Measurements from ENCODE around the gene EYA3. TPM values are rescaled to one million over a fixed set of nuclear protein-coding genes. Genes with fewer than 3 reads are reported as not detected.

EYA3 gene
- total and polyA plus RNA-seq, 2 of the 4 experiments (the other 2 are of a cell fraction): 9.1 to 17.6 TPM

- Histone ChIP-seq H2AK5ac (ENCODE audit: low read depth, low read length) (no peak overlapping the region), H3K27me3 (ENCODE audit: control insufficient read depth, insufficient read depth, low read length) (peaks cover 29% of the 10 kb centered on the region), H3K4me2 (ENCODE audit: low read depth, low read length) (no peak overlapping the region), H3K9me1 (ENCODE audit: insufficient read depth, low read length) (no peaks in the 10 kb centered on the region), H3K9me3 (ENCODE audit: control insufficient read depth, insufficient read depth, low read length) (no peaks in the 10 kb centered on the region), H2BK15ac (ENCODE audit: low read depth, low read length) (no peak overlapping the region), H3K27ac (ENCODE audit: insufficient read depth, low read length) (no peak overlapping the region), H4K5ac (ENCODE audit: low read depth, low read length) (no peak overlapping the region), H4K20me1 (ENCODE audit: insufficient read depth, low read length) (no peaks in the 10 kb centered on the region), H3K18ac (ENCODE audit: low read depth, low read length) (no peak overlapping the region), H4K8ac (ENCODE audit: low read depth in 2 of 2, low read length in 2 of 2) (no peak overlapping the region), H3K4me1 (ENCODE audit: control insufficient read depth, insufficient read depth, low read length) (peaks cover 4% of the 10 kb centered on the region), H2BK5ac (ENCODE audit: low read depth, low read length, poor library complexity, severe bottlenecking) (no peak overlapping the region), H3K56ac (ENCODE audit: extremely low read depth, insufficient read depth, low read length) (no peak overlapping the region), H3K36me3 (ENCODE audit: control insufficient read depth, insufficient read depth, low read length) (no peaks in the 10 kb centered on the region), H2BK20ac (ENCODE audit: low read depth, low read length) (no peak overlapping the region), H2BK120ac (ENCODE audit: low read depth, low read length) (no peak overlapping the region), H4K91ac (ENCODE audit: insufficient read depth, low read depth, low read length) (no peak overlapping the region), H3K14ac (replicated peaks; ENCODE audit: low read depth, low read length) (no peak overlapping the region), H3K4me3 (ENCODE audit: insufficient read depth, low read depth, low read length) (no peak overlapping the region), H2AK9ac (replicated peaks; ENCODE audit: low read depth, low read length, poor library complexity) (no peak overlapping the region), H3K4ac (ENCODE audit: low read depth, low read length) (no peak overlapping the region), H3K9ac (ENCODE audit: low read depth, low read length) (no peak overlapping the region), H3K79me1 (ENCODE audit: low read depth in 1 of 2, low read length in 2 of 2) (no peaks in the 10 kb centered on the region), H2AFZ (replicated peaks; ENCODE audit: low read length, poor library complexity) (no peak overlapping the region), H3K23ac (ENCODE audit: low read depth, low read length) (no peak overlapping the region)
- intact Hi-C loops (cut with micrococcal nuclease): no loop called here
- BruUV-seq (replicated peaks): no TSS peak
- ChIA-PET POLR2A (ENCODE audit: unreplicated experiment) (no interaction called here), CTCF (no interaction called here)
- no peak for DNase-seq
- WGBS, 2 experiments (ENCODE audit: extremely low coverage in 2 of 2, insufficient read length in 1 of 2): 67% methylated on average over 1 of the region's 4 CpGs; no CpG with 5 or more reads in 1 of the 2 experiments
- in situ Hi-C loops (cut with MboI; ENCODE audit: low sequenced_read_pairs): no loop called here
- no peak for TF ChIP-seq CHD1 (IDR thresholded peaks at IDR 0.05; ENCODE audit: low read depth, low read length)
- TF ChIP-seq RCOR1 (IDR thresholded peaks at IDR 0.05; ENCODE audit: insufficient replicate concordance, low read length): no peak
- no peak for TF ChIP-seq ELK1 (IDR thresholded peaks at IDR 0.05; ENCODE audit: borderline replicate concordance, low read depth, low read length)
- TF ChIP-seq MAFK (IDR thresholded peaks at IDR 0.05; ENCODE audit: low read depth, low read length): no peak
- TF ChIP-seq BHLHE40 (IDR thresholded peaks at IDR 0.05; ENCODE audit: low read depth, low read length): no peak
- no peak for TF ChIP-seq CTCF (conservative IDR thresholded peaks at IDR 0.05; ENCODE audit: low read depth, low read length)
- TF ChIP-seq CEBPB (IDR thresholded peaks at IDR 0.05; ENCODE audit: low read depth, low read length): no peak
- TF ChIP-seq SMC3 (IDR thresholded peaks at IDR 0.05; ENCODE audit: low read depth, low read length): no peak
- TF ChIP-seq RFX5 (IDR thresholded peaks at IDR 0.05; ENCODE audit: low read depth, low read length): no peak
- TF ChIP-seq USF2 (IDR thresholded peaks at IDR 0.05; ENCODE audit: low read depth, low read length): no peak
- no peak for TF ChIP-seq FOS (IDR thresholded peaks at IDR 0.05; ENCODE audit: low read depth, low read length)
- no peak for TF ChIP-seq NFE2L2 (IDR thresholded peaks at IDR 0.05; ENCODE audit: low read depth, low read length)
- no peak for TF ChIP-seq POLR2A (IDR thresholded peaks at IDR 0.05; ENCODE audit: low read depth, low read length)
- TF ChIP-seq RAD21 (IDR thresholded peaks at IDR 0.05; ENCODE audit: low read length): no peak
- TF ChIP-seq MXI1 (IDR thresholded peaks at IDR 0.05; ENCODE audit: borderline replicate concordance, low read depth, low read length): no peak
- TF ChIP-seq MAZ (IDR thresholded peaks at IDR 0.05; ENCODE audit: borderline replicate concordance, low read depth, low read length): no peak
- dilution Hi-C loops (cut with HindIII; ENCODE audit: low sequenced_read_pairs, unreplicated experiment): no loop called here
- ATAC-seq (ENCODE audit: low read depth): no peak
Measured at GRCh38 chr1:27938488-27938887, 149.9 kb downstream of the EYA3 start.

All from IMR-90 (cell line).